Measurements from ENCODE around the gene FNBP1. TPM values are rescaled to one million over a fixed set of nuclear protein-coding genes. Genes with fewer than 3 reads are reported as not detected.

FNBP1 gene
- total and polyA plus RNA-seq, 10 of the 15 experiments (the other 5 are each of a cell fraction or from before 2014, with no cell fraction given) = 64.5 to 353 (median 179) TPM

GRCh38 chr9:130029223-130029973 lies 13.6 kb downstream of the FNBP1 start:
- peak overlapping the region; percentile 91 for H3K4me2 ChIP-seq (ENCODE audit: control insufficient read depth, insufficient read depth)
- in situ Hi-C loops (cut with MboI) = loop anchor here (25.0 kb wide), 1 partner anchor 1683 kb away; no protein-coding TSS in a partner anchor
- POLR2A ChIA-PET = interaction anchor here (0.7 to 14.0 kb wide), 9 partner anchors 9 to 144 kb away, joined by 4 to 220 read pairs (median 7); partner anchors contain the start of gene FNBP1
- DNase-seq (ENCODE audit: low read depth, low spot score) = no peak
- intact Hi-C loops (cut with micrococcal nuclease; ENCODE audit: unreplicated experiment) = no loop called here
- no TSS peak for BruUV-seq (replicated peaks)
- peaks cover 5% of the 10 kb centered on the region for H4K20me1 ChIP-seq (ENCODE audit: control insufficient read depth, insufficient read depth)
- WGBS (ENCODE audit: insufficient coverage, insufficient replicate concordance, low lambda C conversion rate, missing lambda C conversion rate) = 3% methylated on average over 10 of the region's 10 CpGs
- H3K79me2 ChIP-seq (ENCODE audit: control insufficient read depth, insufficient read depth, low read length) = peaks cover 97% of the 10 kb centered on the region
- peaks cover 0 to 29% of the 10 kb centered on the region in 2 experiments; a peak in 2 of 4 replicates for H3K36me3 ChIP-seq (ENCODE audit: control insufficient read depth in 2 of 2, insufficient read depth in 2 of 2, low read length in 1 of 2)
- CTCF ChIA-PET = interaction anchor here (0.7 to 5.1 kb wide), 7 partner anchors 8 to 138 kb away, joined by 3 to 20 read pairs (median 4); no protein-coding TSS in a partner anchor
- peak overlapping the region; percentile 83 for H3K27ac ChIP-seq (ENCODE audit: control insufficient read depth, insufficient read depth)
- RAD21 ChIA-PET (ENCODE audit: unreplicated experiment) = interaction anchor here (0.8 to 17.1 kb wide), 13 partner anchors 6 to 143 kb away, joined by 3 to 418 read pairs (median 7); partner anchors contain the start of gene FNBP1
- H3K4me3 ChIP-seq = peak overlapping the region; percentile 46
- H3K27me3 ChIP-seq (replicated peaks in 1 of 2; ENCODE audit: control insufficient read depth in 2 of 2, insufficient read depth in 2 of 2, low read length in 1 of 2) = no peaks in the 10 kb centered on the region
- H2AFZ ChIP-seq (ENCODE audit: control insufficient read depth, low read depth, low read length) = no peak overlapping the region
- no peaks in the 10 kb centered on the region for H3K9me3 ChIP-seq (replicated peaks; ENCODE audit: control insufficient read depth, insufficient read depth, low read length)
- H3K4me1 ChIP-seq (ENCODE audit: control insufficient read depth, insufficient read depth, low read length) = peaks cover 85% of the 10 kb centered on the region
- H3K9ac ChIP-seq (ENCODE audit: control insufficient read depth, insufficient read depth, low read length) = peak overlapping the region; percentile 77
- FAIRE-seq = no peak
- SMC1A ChIA-PET (ENCODE audit: uncharacterized antibody, unreplicated experiment) = interaction anchor here (1.1 to 28.7 kb wide), 13 partner anchors 10 to 144 kb away, joined by 3 to 763 read pairs (median 6); no protein-coding TSS in a partner anchor
- peak; percentile 12 for ATAC-seq
- TF ChIP-seq RAD51 (IDR thresholded peaks at IDR 0.05) = no peak
- TF ChIP-seq IRF4 (IDR thresholded peaks at IDR 0.05; ENCODE audit: low read depth, low read length) = peak; percentile 75; the same call in 1 of the 2 replicates
- 0 out of 2 replicates have a peak, but pooled peaks have one; percentile 22 for TF ChIP-seq BACH1 (IDR thresholded peaks at IDR 0.05; ENCODE audit: borderline replicate concordance)
- peak; percentile 82 for TF ChIP-seq MEF2A (IDR thresholded peaks at IDR 0.05; ENCODE audit: insufficient read depth, low read depth, low read length)
- TF ChIP-seq ZNF24 (IDR thresholded peaks at IDR 0.05) = peak; percentile 98
- TF ChIP-seq IKZF1 (conservative IDR thresholded peaks at IDR 0.05) = peak; percentile 40; the same call in 1 of the 2 replicates
- TF ChIP-seq, protein P1, sequence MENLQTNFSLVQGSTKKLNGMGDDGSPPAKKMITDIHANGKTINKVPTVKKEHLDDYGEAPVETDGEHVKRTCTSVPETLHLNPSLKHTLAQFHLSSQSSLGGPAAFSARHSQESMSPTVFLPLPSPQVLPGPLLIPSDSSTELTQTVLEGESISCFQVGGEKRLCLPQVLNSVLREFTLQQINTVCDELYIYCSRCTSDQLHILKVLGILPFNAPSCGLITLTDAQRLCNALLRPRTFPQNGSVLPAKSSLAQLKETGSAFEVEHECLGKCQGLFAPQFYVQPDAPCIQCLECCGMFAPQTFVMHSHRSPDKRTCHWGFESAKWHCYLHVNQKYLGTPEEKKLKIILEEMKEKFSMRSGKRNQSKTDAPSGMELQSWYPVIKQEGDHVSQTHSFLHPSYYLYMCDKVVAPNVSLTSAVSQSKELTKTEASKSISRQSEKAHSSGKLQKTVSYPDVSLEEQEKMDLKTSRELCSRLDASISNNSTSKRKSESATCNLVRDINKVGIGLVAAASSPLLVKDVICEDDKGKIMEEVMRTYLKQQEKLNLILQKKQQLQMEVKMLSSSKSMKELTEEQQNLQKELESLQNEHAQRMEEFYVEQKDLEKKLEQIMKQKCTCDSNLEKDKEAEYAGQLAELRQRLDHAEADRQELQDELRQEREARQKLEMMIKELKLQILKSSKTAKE (IDR thresholded peaks at IDR 0.05; ENCODE audit: low read depth, poor library complexity, severe bottlenecking) = peak; percentile 76
- TF ChIP-seq NR2F1 (conservative IDR thresholded peaks at IDR 0.05) = 0 out of 2 replicates have a peak, but pooled peaks have one; percentile 32
- peak; percentile 57; the same call in 1 of the 2 replicates for TF ChIP-seq ZBED1 (IDR thresholded peaks at IDR 0.05; ENCODE audit: borderline replicate concordance)
- TF ChIP-seq SRF (IDR thresholded peaks at IDR 0.05; ENCODE audit: low read depth in 2 of 2, low read length in 2 of 2) = 0 out of 4 replicates have a peak, but pooled peaks of 1 of the 2 experiments have one; percentile 35
- TF ChIP-seq, protein P2, sequence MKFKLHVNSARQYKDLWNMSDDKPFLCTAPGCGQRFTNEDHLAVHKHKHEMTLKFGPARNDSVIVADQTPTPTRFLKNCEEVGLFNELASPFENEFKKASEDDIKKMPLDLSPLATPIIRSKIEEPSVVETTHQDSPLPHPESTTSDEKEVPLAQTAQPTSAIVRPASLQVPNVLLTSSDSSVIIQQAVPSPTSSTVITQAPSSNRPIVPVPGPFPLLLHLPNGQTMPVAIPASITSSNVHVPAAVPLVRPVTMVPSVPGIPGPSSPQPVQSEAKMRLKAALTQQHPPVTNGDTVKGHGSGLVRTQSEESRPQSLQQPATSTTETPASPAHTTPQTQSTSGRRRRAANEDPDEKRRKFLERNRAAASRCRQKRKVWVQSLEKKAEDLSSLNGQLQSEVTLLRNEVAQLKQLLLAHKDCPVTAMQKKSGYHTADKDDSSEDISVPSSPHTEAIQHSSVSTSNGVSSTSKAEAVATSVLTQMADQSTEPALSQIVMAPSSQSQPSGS (IDR thresholded peaks at IDR 0.05; ENCODE audit: low read length) = peak; percentile 88
- TF ChIP-seq FOS (IDR thresholded peaks at IDR 0.05; ENCODE audit: borderline replicate concordance, extremely low read depth, insufficient read length) = no peak
- peak; percentile 49 for TF ChIP-seq JUND (IDR thresholded peaks at IDR 0.05; ENCODE audit: low read depth, low read length)
- 0 out of 2 replicates have a peak, but pooled peaks have one; percentile 20 for TF ChIP-seq TAF1 (IDR thresholded peaks at IDR 0.05; ENCODE audit: borderline replicate concordance, low read depth, low read length)
- TF ChIP-seq HCFC1 (IDR thresholded peaks at IDR 0.05; ENCODE audit: low read length) = no peak
- peak; percentile 54 for TF ChIP-seq RUNX3 (IDR thresholded peaks at IDR 0.05; ENCODE audit: low read length)
- TF ChIP-seq CREM (IDR thresholded peaks at IDR 0.05; ENCODE audit: low read depth) = peak; percentile 62
- peak; percentile 83 for TF ChIP-seq NFIC (IDR thresholded peaks at IDR 0.05; ENCODE audit: low read depth, low read length)
- peak; percentile 67; the same call in 1 of the 2 replicates for TF ChIP-seq TCF7 (IDR thresholded peaks at IDR 0.05; ENCODE audit: borderline replicate concordance)
- 0 out of 2 replicates have a peak, but pooled peaks have one; percentile 45 for TF ChIP-seq PML (IDR thresholded peaks at IDR 0.05; ENCODE audit: low read length)
- TF ChIP-seq ZZZ3 (IDR thresholded peaks at IDR 0.05; ENCODE audit: control insufficient read depth, insufficient read length, low read depth) = no peak
- peak; percentile 84 for TF ChIP-seq DPF2 (IDR thresholded peaks at IDR 0.05)
- peak; percentile 97 for TF ChIP-seq JUNB (IDR thresholded peaks at IDR 0.05)
